Measurements from ENCODE around the gene HIVEP1. TPM values are rescaled to one million over a fixed set of nuclear protein-coding genes. Genes with fewer than 3 reads are reported as not detected.
A peak's percentile ranks its signal among the peaks of the same experiment; 100 is the strongest.

Gene HIVEP1
- total RNA-seq, 4 donors from 2014 or later, result 15.2 to 26.9 (median 17.6) TPM

DNA sequence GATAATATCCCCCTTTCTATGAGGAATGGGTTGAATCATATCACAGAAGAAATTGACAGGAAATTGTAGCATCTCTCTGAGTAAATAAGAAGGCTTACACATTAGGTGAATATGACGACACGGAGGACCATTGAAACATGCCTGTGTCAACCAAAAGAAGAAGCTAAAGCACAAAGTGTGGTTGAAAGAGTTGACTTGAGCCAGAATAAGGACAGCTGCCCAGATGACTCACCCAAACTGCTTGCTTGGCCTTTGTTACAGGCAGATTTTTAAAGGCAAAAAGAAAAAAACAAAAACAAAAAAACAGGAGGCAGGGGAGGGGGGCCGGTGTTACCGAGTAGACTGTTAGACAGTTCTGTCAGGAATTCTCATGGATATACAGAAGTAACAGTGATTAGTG is 148.2 kb downstream of the HIVEP1 start:
- peaks cover 0 to 39% of the 10 kb centered on the region in 2 donors for H3K36me3 ChIP-seq
- WGBS, 2 donors (ENCODE audit: low coverage in 1 of 2), result 45 to 80% methylated on average over 4 of the region's 4 CpGs
- TF ChIP-seq, protein P1, sequence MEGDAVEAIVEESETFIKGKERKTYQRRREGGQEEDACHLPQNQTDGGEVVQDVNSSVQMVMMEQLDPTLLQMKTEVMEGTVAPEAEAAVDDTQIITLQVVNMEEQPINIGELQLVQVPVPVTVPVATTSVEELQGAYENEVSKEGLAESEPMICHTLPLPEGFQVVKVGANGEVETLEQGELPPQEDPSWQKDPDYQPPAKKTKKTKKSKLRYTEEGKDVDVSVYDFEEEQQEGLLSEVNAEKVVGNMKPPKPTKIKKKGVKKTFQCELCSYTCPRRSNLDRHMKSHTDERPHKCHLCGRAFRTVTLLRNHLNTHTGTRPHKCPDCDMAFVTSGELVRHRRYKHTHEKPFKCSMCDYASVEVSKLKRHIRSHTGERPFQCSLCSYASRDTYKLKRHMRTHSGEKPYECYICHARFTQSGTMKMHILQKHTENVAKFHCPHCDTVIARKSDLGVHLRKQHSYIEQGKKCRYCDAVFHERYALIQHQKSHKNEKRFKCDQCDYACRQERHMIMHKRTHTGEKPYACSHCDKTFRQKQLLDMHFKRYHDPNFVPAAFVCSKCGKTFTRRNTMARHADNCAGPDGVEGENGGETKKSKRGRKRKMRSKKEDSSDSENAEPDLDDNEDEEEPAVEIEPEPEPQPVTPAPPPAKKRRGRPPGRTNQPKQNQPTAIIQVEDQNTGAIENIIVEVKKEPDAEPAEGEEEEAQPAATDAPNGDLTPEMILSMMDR (IDR thresholded peaks at IDR 0.05), result no peak
- no peak for TF ChIP-seq POLR2A (IDR thresholded peaks at IDR 0.05)
- TF ChIP-seq POLR2AphosphoS5 (IDR thresholded peaks at IDR 0.05), result no peak
- no peak for TF ChIP-seq EP300 (IDR thresholded peaks at IDR 0.05)
- no peaks in the 10 kb centered on the region for H3K9me3 ChIP-seq
- H3K27ac ChIP-seq, result peak overlapping the region in 1 of 4 donors; percentile 7
- no peak overlapping the region for H3K4me3 ChIP-seq
- H3K4me1 ChIP-seq, result no peaks in the 10 kb centered on the region
- ATAC-seq, result peak; percentile 76
- H3K27me3 ChIP-seq, result no peaks in the 10 kb centered on the region

DNA sequence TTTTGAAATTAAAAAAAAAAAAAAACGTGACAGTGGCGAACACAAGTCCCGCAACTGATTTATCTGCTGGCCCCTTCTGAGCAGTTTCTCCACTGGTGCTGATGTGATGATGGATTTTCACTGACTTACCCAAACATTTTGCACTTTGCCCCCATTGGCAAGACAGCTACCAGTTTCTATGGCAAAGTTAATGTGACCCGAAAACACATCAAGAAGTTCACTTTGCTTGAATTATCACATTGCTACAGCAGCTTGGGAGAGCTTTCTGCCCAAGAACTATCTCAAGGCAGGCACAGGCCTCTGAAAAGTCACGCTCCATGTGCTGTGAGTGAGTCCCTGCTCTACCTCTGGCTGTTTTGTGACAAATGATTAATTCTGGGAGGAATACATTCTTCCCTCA is 150.1 kb downstream of the HIVEP1 start:
- 80 to 100% methylated on average over 5 of the region's 5 CpGs for WGBS, 2 donors (ENCODE audit: low coverage in 1 of 2)
- H3K27me3 ChIP-seq, result no peaks in the 10 kb centered on the region
- no peak overlapping the region for H3K27ac ChIP-seq
- ATAC-seq, result no peak
- H3K36me3 ChIP-seq, result peaks cover 0 to 39% of the 10 kb centered on the region in 2 donors
- H3K4me3 ChIP-seq, result no peak overlapping the region
- TF ChIP-seq EP300 (IDR thresholded peaks at IDR 0.05), result no peak
- no peak for TF ChIP-seq POLR2A (IDR thresholded peaks at IDR 0.05)
- no peaks in the 10 kb centered on the region for H3K9me3 ChIP-seq
- H3K4me1 ChIP-seq, result no peaks in the 10 kb centered on the region

DNA sequence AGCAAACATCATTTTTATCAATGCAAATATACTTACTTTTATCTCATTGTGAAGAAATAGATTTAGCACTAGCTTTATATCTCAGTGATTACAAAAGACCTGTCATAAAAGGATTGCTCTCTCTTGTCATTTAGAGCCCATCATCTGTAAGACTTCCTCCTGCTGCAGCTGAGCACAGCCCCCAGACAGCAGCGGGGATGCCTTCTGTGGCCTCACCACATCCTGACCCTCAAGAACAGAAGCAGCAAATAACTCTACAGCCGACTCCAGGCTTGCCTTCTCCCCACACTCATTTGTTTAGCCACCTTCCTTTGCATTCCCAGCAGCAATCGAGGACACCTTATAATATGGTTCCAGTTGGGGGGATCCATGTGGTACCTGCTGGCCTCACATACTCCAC is 151.0 kb downstream of the HIVEP1 start:
- no peaks in the 10 kb centered on the region for H3K4me1 ChIP-seq
- ATAC-seq, result no peak
- 84 to 86% methylated on average over 1 to 3 of the region's 3 CpGs for WGBS, 2 donors (ENCODE audit: low coverage in 1 of 2)
- H3K27ac ChIP-seq, result no peak overlapping the region
- H3K27me3 ChIP-seq, result no peaks in the 10 kb centered on the region
- peaks cover 0 to 39% of the 10 kb centered on the region in 2 donors for H3K36me3 ChIP-seq
- no peak overlapping the region for H3K4me3 ChIP-seq
- TF ChIP-seq POLR2A (IDR thresholded peaks at IDR 0.05) (no peak), POLR2AphosphoS5 (IDR thresholded peaks at IDR 0.05) (no peak), EP300 (IDR thresholded peaks at IDR 0.05) (no peak)
- TF ChIP-seq, protein P1 (IDR thresholded peaks at IDR 0.05), result no peak
- no peaks in the 10 kb centered on the region for H3K9me3 ChIP-seq

DNA sequence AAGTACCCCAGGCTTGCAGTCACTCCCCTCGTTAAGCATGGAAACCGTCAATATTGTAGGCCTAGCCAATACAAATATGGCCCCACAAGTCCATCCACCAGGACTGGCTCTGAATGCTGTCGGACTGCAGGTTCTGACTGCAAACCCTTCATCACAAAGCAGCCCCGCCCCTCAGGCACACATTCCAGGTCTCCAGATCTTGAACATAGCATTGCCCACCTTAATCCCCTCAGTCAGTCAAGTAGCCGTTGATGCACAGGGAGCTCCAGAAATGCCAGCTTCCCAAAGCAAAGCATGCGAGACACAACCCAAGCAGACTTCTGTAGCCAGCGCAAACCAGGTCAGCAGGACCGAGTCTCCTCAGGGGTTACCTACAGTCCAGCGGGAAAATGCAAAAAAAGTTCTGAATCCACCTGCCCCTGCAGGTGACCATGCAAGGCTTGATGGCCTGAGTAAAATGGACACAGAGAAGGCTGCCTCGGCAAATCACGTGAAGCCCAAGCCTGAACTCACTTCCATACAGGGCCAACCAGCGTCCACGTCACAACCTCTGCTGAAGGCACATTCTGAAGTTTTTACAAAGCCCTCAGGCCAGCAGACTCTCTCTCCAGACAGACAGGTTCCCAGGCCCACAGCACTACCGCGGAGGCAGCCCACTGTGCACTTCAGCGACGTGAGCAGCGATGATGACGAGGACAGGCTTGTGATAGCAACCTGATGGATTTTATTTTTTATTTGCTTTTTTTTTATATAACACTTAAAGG is 151.8 kb downstream of the HIVEP1 start:
- Histone ChIP-seq H3K4me3 (no peak overlapping the region), H3K9me3 (no peaks in the 10 kb centered on the region), H3K27ac (no peak overlapping the region), H3K4me1 (no peaks in the 10 kb centered on the region), H3K36me3 (peaks cover 0 to 39% of the 10 kb centered on the region in 2 donors), H3K27me3 (no peaks in the 10 kb centered on the region)
- 95 to 96% methylated on average over 7 to 12 of the region's 19 CpGs for WGBS, 2 donors (ENCODE audit: low coverage in 1 of 2)
- TF ChIP-seq, protein P1 (IDR thresholded peaks at IDR 0.05), result no peak
- ATAC-seq, result no peak

DNA sequence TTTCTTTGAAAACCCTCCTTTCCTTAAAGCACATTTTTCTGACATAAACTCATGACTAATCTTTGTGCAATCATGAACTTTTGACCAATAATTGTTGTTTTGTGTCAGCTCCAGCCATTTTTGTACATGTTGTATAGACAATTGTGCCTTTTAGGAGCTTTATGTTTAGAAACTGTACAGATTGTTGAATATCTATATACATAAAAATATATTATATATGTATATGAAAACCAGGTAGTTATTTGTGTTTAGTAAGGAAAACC is 152.3 kb downstream of the HIVEP1 start:
- TF ChIP-seq POLR2AphosphoS5 (IDR thresholded peaks at IDR 0.05) (no peak), POLR2A (IDR thresholded peaks at IDR 0.05) (no peak), EP300 (IDR thresholded peaks at IDR 0.05) (no peak)
- TF ChIP-seq, protein P1 (IDR thresholded peaks at IDR 0.05), result no peak
- no peak overlapping the region for H3K27ac ChIP-seq
- no peaks in the 10 kb centered on the region for H3K9me3 ChIP-seq
- H3K36me3 ChIP-seq, result peaks cover 0 to 39% of the 10 kb centered on the region in 2 donors
- H3K4me3 ChIP-seq, result no peak overlapping the region
- no peak for ATAC-seq
- H3K27me3 ChIP-seq, result no peaks in the 10 kb centered on the region
- no peaks in the 10 kb centered on the region for H3K4me1 ChIP-seq
